T-helper 9 cell (primary cell): ENCODE measurements around the gene LRRC4C.

Experiments
- DNase-seq: peaks from one replicate; pipeline ENCODE4 v3.0.0-alpha.2; 2020

Gene LRRC4C

DNA sequence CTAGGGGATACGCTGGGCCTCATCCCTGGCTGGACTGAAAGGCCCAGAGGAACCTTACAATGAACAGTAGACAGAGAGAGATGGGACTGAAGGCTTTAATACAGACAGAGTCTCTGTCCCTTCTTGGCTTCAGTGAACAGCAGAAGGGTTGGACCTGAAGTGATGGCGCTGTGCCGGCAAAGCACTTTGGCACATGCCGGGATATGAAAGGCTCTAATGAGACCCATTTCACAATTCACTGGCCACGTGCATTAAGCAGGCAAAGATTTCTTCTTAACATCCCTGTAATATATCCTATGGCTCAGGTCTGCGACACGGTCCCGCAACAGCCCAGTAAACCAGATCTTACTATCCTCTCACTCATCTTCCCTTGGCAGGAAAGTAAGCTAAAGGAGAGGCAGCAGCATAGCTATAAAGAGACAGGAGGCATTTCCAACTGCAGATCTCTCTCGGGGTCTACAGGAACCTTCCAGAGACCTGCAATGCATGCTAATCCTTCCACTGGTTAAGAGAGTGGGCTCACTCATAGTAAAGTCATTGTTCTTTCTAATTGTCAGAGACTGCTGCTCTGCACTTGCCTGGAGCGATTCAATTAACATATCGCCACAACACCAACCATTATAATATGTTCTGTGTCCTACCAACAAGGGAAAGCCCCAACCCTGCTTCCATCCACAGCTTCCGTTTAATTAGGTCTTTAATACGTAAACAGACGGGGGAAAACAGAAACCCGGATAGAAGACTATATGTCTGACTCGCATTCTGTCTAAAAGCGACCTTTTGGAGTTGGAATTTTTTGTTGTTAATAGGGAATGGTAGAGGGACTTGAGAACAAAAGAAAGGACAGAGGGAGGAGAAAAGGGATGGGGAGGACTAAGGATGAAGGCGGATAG is 1179.0 kb downstream of the LRRC4C start:
- DNase-seq: no peak

DNA sequence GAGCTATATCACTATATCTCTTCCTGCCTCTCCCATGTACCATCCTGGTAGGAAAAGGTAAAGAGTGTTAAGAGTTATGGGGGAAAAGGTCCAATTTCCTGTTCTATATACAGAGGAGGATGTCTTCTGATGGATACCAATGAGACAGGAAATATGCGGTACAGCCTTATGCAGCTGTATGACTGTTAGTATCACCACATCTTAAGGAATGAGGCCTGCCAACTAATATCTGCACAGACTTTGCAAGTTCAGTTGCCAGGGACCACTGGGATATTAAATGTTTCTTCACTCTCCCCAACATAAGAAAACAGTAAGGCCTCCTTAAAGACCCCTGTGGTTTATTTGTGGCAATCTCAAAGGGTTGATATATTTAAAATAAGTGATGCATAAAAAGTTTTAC is 1182.5 kb downstream of the LRRC4C start:
- no peak for DNase-seq

DNA sequence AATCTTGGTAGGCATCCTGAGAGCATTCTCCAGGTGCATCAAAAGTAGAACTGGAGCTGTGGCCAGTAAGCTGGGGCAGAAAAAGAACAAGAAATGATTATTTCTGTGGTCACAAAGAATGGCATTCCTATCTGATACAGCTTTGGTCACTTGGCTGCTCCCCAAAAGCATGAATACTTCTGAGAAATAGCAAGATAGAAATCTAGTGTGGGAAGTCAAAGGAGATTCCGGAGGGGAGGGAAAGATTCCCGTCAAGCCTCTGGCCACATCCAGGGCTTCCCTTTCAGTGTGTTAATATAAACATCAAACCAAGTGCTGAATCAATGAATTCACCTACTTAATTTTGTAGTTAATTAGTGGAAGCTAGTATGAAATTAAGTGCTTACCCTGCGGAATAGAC is 1185.4 kb downstream of the LRRC4C start:
- no peak for DNase-seq

DNA sequence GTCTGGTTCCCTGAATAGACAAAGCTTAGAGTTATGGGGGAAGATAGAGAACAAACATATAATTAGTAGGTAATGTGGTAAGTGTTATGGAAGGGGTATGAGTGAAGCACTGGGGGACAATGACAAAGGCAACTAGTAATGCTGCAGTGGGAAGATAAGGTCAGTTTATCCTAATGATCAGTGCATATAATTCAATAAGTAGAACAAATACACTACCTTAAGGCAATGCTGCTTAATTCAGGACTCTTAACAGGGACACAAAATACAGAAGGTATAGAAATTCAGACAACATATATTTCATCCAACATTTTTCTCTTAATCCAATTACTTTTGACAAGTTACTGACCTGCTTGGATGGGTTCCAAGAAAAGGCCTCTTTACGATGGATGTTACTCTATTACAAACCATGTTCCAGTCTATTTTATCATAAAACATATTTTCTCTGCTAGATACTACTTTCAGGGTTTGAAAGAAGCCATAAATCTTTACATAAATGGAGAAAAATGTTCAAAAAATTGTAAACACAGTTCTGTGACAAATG is 1186.2 kb downstream of the LRRC4C start:
- DNase-seq: no peak

DNA sequence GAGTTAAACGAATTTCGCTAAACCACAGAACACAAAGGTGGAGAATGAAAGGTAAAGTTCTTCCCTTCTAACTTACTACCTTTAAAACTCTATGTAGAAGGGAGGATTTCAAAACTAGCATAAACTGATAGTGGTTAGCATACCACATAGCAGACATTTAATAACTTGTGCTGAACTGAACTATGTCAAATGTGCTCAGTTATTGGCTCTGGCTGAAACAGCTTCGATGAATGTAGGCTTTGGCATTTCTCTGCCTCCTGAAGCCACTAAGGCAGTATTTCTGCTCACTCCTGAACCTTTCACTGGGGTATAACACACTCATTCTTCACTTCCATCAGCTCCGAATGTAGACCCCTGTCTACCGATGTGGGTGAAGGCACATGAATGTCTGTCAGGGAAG is 1188.1 kb downstream of the LRRC4C start:
- DNase-seq: no peak

DNA sequence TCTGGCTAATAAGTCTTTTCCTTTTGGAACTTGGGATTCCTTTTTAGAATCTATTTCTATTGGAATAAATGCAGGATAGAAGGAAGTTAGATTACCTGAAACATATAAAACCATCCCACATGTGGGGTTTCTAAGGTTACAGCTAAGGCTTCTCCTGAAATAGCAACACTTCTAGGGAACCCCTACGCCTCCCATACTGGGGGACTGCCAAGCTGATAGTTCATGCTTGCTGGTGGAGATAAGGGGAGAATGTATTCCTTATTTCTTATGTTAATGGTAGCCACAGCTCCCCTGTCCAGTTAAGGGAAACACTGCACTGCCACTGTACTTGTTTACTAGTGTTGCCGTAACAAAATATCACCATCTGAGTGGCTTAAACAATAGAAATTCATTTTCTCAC is 1189.6 kb downstream of the LRRC4C start:
- DNase-seq: no peak

DNA sequence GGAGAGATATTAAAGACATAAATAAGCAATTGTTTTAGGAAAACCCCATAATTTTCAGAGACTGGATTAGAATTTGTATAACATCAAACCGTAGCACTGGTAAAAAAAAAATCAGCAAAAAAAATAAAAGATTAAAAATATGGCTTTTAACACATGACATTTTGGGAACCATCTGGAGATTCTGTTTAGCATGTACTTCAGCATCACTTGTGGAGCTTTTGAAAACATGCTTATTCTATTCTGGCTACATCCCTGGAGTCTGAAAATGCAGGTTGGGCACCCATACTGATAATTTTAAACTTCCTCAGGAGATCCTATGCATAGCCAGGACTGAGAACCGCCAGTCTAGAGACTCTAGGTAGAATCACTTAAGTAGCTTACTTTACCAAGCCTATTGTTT is 1190.9 kb downstream of the LRRC4C start:
- no peak for DNase-seq

DNA sequence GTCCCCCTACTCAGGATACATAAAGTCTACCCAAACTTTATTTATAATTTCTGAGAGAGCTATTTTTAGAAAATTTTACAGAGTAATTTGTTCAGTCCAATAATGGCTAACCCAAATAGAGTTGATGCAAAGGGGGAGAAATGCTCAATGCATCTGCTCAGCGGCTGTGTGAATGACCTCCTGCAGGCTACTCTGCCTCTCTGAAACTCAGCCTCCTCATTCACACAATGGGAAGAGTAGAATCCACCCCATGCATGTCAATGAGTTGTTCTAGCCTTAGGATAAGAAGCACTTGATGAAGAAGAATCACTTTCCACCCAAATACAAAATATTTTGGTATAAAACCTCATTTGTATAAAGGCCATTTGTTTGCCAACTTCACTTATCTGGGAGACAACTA is 1204.0 kb downstream of the LRRC4C start:
- no peak for DNase-seq

DNA sequence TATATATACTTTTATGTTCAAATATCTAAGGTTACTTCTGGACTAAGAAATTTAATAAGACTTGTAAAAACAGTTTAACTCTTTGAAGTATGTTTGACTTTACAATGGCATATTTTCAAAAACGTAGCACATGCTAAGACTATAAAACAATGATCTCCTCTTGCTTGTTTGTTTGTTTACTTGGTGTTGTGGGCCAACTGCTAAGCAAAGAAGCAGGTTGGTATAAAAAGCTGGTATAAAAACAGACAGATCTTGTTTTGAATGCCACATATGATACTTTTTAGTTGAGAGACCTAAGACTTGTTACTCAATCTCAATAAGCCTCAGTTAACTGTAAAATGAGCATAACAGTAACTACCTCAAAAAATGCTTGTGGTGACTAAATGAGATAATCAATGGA is 1206.3 kb downstream of the LRRC4C start:
- DNase-seq: no peak

DNA sequence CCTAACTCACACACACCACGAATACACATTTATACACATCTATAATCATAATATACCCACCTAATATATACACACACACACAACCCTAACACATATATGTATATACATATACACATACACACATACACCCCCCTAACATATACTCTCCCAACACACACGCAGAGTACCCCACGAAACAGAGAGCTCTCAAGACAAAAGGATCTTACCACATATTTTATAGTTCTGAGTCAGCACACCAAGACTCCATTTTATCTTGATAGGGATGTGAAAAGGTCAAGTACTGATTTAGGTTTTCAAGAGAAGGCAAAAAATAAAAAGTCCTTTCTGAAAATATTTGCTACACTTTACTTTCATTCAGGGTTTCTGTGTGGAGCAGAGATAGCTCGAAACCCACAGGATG is 1207.2 kb downstream of the LRRC4C start:
- DNase-seq: no peak

DNA sequence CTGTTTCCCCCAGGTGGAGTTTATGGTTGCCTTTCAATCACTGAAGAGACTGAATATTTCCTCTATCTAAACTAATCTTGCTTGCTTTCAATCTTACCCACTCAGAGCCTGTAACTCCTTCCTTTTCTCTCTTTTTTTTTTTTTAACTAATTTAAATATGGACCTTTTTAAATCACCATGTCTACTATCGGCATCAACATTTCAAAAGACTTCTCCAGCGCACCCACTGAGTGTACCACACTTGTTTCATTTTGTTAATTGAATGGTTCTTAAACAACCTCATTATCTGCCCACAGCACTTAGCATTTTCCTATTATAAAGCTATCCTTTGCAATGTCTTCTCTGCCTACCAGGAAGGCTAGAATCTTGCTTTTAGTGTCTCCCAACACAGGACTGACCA is 1212.5 kb downstream of the LRRC4C start:
- no peak for DNase-seq

DNA sequence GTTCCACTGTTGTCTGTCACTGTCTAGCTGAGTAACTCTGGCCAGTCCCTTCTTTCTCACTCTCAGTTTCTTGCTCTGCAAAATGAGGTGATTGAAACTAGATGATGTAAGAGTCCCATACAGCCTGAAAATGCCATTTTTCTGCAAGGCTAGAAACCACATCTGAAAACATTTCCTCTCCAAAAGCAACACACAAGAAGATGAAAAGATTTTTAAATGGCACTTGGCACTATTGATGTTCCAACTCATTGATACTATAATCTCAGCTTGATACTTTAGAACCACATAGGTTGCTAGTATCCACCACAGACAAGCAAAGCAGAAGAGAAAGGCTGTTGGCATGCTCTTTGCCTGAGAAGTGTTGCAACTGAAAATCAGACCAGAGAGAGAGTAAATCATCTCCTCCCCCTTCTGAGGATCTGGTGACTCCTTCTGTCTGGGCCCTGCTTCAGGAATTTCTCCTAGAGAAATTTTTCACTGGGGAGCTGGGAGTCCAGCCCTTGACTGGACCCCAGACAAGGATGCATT is 1217.9 kb downstream of the LRRC4C start:
- no peak for DNase-seq

DNA sequence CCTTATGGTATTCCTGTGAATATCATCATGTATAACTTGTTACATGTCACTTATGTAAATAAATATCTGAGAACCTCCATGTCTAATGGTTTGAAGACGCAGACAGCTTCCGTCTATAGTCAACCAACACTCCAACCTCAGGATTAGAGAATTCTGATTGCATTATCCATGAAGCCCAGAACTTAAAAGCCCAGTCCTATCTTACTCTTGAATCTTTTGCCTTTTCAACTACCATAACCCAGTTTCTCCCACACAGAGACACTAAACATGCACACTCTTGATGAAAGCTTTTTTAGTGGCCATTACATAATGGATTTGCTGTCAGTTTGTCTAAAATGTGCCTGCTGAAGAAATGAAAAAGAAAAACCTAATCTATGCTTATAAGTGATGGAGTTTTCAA is 1219.2 kb downstream of the LRRC4C start:
- no peak for DNase-seq

DNA sequence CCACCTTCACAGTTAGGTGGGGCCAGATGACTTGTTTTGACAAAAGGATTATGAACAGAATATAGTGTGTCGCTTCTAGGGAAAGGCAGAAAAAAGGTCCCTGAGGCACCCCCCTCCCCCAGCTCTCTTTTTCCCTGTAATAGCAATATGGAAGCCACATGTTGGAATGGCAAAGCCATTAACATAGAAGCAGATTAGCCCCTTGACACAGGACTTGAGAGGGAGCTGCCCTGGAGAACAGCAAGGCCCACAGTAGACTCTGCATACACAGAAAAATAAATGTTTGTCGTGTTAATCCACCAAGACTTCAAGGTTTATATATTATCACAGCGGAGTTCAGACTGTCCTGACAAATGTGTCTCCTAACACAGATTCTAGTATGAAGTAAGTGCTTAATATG is 1222.9 kb downstream of the LRRC4C start:
- no peak for DNase-seq

DNA sequence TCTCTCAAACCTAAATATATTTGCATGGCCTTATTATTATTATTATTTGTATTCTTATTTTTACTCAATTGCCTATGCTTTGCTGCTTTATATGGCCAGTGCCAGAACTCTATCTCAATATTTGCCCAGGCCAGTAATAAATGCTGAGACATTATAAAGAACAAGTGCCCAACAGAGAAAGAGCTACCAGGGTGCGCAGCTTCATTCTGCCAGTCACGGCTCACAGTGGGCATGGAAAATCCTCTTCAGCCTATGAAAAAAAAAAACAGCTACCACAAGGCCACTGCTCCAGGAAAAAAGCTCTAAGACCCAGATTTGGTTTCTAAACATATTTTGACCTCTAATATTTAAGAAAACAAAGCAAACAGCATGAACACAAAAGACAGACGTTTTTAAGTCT is 1223.6 kb downstream of the LRRC4C start:
- no peak for DNase-seq

DNA sequence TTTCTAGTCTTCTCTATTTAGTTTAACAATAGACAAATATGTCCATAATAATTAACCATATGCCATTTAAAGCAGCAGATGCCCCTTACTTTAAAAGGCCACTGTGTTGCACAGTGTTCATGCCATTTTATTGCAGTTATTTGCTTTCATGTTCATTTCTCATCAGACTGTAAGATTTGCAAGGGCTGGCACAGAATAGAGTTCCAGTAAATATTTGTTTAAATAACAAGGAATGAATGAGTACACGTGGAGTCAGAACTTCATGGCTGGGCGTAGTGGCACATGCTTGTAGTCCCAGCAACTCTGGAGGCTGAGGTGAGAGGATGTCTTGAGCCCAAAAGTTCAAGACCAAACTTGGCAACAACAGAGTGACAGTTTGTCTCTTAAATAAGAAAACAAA is 1228.6 kb downstream of the LRRC4C start:
- no peak for DNase-seq

DNA sequence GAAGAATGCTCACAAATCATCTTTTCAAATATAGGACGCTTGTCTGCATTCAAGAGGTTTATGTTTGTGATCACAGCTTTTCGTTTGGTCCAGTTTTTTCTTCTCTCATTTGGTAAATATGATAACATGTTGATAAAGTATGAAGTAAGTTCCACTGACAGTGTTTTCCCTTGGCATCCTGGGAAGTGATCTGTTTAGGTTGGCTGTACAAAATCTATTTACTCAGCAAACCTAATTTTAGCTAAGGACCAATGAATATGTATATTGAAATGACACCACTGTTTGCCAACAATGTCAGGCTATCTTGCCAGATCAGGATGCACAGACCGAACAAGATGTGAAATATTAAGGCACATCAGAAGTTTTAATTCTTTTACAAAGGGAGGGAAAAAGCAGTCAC is 1230.8 kb downstream of the LRRC4C start:
- no peak for DNase-seq

DNA sequence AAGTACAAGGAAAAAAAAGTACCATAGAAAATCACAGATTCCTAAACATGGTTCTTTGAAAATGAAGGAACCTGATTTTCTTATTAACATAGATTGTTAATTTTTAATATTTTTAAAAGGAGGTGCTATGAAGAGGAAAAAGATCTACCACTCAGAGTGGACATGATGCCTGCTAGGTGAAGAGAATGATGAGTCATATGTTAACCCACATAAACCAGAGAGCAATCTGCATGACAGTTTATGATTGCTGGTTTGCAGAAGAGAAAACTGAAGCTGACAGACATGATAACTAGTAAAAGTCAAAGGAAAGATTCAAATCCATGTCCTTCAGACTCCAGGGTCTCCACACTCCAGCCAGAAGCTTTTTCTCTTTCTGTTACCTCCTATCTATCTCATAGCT is 1231.7 kb downstream of the LRRC4C start:
- no peak for DNase-seq

DNA sequence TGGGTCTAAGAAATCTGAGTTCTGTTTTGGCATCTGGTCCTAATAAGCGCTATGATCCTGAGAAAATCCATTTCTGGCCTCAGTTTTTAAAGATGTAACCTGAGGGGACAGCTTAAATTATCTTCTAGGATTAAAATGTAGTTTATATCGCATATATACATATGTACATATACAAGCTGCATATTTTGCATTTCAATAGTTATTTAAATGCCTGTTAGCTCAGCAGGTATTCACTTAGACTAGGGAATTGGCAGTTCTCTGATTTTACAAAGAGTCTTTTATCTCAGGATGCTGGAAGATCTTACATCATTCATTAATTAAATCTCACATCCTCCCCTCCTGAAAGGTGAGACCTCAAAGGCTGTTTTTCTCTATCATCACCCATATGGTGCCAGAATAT is 1232.8 kb downstream of the LRRC4C start:
- DNase-seq: no peak

DNA sequence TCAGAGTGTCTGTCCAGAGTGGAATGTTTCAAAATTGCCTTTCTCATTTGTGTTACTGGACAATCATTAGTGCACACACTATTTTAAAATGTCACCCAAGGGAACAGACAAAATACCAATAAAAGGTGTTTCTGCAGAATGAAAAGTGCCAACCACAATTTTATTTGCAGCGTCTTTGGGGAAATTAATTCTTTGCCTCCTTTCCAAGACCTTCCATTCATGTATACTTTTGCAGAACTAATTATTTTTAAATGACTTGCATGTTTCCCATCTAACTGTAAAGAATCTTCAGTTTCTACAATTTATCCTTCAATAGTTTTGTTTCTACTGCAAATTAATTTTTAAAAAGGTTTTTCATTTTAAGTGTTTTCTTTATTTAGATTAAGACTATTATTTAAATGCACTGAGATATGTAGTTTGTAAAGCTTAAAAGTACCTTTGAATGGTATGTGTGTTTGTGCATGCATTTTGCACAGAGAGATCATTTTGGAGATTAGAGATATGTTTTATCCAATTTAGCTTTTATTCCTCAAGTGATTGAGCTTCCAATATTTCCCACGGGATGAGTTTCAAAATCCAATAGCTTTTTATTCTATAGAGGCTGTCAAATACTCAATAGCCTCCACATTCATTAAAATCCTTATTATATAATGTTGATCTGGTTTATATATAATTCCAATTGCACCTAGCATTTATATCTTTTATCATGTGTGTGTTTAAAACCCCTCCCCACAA is 1235.7 kb downstream of the LRRC4C start:
- DNase-seq: no peak

DNA sequence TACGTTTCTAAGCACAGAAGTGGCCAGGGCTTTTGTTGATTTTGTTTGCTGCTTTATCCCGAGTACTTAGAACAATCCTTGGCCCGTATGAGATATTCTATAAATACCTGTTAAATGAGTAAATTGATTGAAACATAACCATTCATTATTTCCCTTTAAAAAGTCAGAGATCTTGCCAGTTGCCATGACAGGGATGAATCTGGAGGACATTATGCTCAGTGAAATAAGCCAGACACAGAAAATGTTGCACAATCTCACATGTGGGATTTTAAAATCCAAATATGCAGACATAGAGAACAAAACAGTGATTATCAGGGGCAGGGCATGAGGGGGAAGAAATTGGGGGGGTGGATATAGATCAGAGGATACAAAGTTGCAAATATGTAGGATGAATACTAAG is 1240.1 kb downstream of the LRRC4C start:
- no peak for DNase-seq

DNA sequence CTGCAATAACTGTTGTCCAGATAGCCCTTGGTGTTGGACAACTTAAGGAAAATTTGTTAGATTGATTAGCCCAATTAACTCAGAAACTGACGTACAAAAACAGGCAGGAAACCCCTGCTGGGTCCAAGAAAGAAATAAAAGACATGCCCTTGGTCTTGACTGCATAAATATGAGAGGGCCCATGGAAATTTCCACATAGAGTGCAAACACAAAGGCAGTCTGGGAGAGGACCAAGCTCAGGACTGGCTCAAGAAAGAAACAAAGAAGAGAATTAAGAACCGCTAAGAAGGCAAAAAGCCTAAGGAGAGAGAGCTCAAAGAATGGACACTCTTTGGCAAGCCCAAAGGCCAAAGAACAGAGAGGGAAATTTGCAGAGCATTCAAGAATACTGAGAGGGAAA is 1243.9 kb downstream of the LRRC4C start:
- DNase-seq: no peak

DNA sequence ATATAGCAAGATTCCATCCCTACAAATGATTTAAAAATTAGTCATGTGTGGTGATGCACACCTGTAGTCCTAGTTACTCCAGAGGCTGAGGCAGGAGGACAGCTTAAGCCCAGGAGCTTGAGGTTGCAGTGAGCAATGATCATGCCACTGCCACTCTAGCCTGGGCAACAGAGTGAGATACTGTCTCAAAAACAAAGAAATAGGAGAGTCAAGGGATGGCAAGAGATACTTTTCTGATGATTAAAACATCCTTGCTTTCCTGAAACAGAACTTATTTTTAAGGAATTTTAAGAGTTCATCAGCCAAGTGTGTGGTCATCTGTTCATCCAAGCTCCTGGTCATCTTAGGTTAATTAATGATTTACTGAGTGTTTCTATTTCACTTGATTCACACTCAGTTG is 1252.0 kb downstream of the LRRC4C start:
- no peak for DNase-seq

DNA sequence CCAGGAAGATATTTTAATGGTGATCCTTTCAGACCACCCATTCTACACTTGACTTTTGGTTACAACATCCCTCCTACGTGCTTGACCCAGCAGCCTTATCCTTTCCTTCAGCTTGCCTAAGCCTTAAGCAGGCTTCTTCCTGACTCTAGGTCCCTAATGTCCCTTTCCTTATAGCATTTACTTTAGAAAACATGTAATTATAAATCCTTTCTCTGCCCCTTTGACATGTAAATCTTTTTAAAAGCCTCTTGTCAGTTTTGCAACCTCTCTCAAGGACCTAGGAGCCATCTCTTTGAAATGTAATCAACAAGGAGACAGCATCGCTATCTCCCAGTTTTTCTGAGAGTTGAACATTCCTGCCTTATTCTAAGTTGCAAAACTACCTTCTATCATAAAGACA is 1255.2 kb downstream of the LRRC4C start:
- no peak for DNase-seq
